Lower leg skin (tissue), 3 donors: Measurements from ENCODE around the gene ETHE1.

Source experiments
- CTCF ChIP-seq, 3 donors: fragments of 450-650 bp; IDR thresholded peaks; one replicate each; pipeline ENCODE4 v1.5.1; 2016; ENCODE audit warnings: antibody characterized with exemption in 3 of 3, mild to moderate bottlenecking in 3 of 3, moderate library complexity in 2 of 3
- POLR2A ChIP-seq, 2 donors: fragments of 450-650 bp; IDR thresholded peaks; one replicate each; pipeline ENCODE4 v1.6.1; 2016 to 2017; ENCODE audit warnings: antibody characterized with exemption in 2 of 2, mild to moderate bottlenecking in 1 of 2, moderate library complexity in 1 of 2

GRCh38 chr19:43561139-43561970 lies 34.4 kb upstream of the ETHE1 start:
- no peak for TF ChIP-seq CTCF (IDR thresholded peaks at IDR 0.05)
- no peak for TF ChIP-seq POLR2A (IDR thresholded peaks at IDR 0.05)
